IMR-90 (cell line): ENCODE results near the gene F5. TPM values are rescaled to one million over a fixed set of nuclear protein-coding genes. Genes with fewer than 3 reads are reported as not detected.
A peak's percentile ranks its signal among the peaks of the same experiment; 100 is the strongest.

ENCODE experiments used
- ATAC-seq: fragments of 200-7000 bp; cut with Tn5 transposase; 2 replicates; pipeline ENCODE4 v1.9.1; 2020; ENCODE audit warnings: low read depth, mild to moderate bottlenecking, moderate library complexity
- BruUV-seq: library from RNA; stranded (reverse); fragments of 400-500 nt; replicated peaks from 2 replicates; lab custom pipeline; 2021; lab: Mats Ljungman, UMichigan
- CTCF ChIA-PET: fragments of 300-600 bp; formaldehyde crosslinking; extraction: SDS; loops from one replicate; lab custom pipeline; 2021; ENCODE audit warnings: antibody characterized with exemption; lab: Yijun Ruan, JAX
- POLR2A ChIA-PET: fragments of 300-600 bp; sonication (Branson Sonifier 250); formaldehyde crosslinking; loops from one replicate; lab custom pipeline; 2022; ENCODE audit warnings: antibody characterized with exemption; ENCODE audit not compliant: unreplicated experiment; lab: Charles Lee
- DNase-seq: peaks from one replicate; pipeline ENCODE4 v3.0.0; 2013
- H2AFZ ChIP-seq: replicated peaks from 2 replicates; pipeline ENCODE3; 2013; ENCODE audit warnings: low read length, mild to moderate bottlenecking; ENCODE audit not compliant: poor library complexity
- H2AK5ac ChIP-seq: 2 replicates; pipeline ENCODE4 v1.6.1; 2013; ENCODE audit warnings: low read depth, low read length, inconsistent platforms
- H2AK9ac ChIP-seq: replicated peaks from 2 replicates; pipeline ENCODE3; 2013; ENCODE audit warnings: mild to moderate bottlenecking, low read depth, low read length, moderate library complexity; ENCODE audit not compliant: poor library complexity
- H2BK120ac ChIP-seq: 2 replicates; pipeline ENCODE4 v1.6.1; 2013; ENCODE audit warnings: low read depth, low read length, inconsistent platforms
- H2BK15ac ChIP-seq: 3 replicates; pipeline ENCODE4 v1.6.1; 2013; ENCODE audit warnings: low read depth, low read length, inconsistent platforms
- H2BK20ac ChIP-seq: 2 replicates; pipeline ENCODE4 v1.6.1; 2013; ENCODE audit warnings: low read depth, mild to moderate bottlenecking, inconsistent platforms, low read length, moderate library complexity
- H2BK5ac ChIP-seq: 2 replicates; pipeline ENCODE4 v1.6.1; 2013; ENCODE audit warnings: mild to moderate bottlenecking, low read depth, low read length, inconsistent platforms; ENCODE audit not compliant: poor library complexity, severe bottlenecking
- H3K14ac ChIP-seq: replicated peaks from 2 replicates; pipeline ENCODE4 v1.6.1; 2013; ENCODE audit warnings: low read depth, low read length, inconsistent platforms
- H3K18ac ChIP-seq: 2 replicates; pipeline ENCODE4 v1.6.1; 2013; ENCODE audit warnings: low read depth, low read length, control low read depth
- H3K23ac ChIP-seq: 2 replicates; pipeline ENCODE4 v1.6.1; 2013; ENCODE audit warnings: low read depth, low read length, inconsistent platforms
- H3K27ac ChIP-seq: 2 replicates; pipeline ENCODE4 v1.5.1; 2013; ENCODE audit warnings: mild to moderate bottlenecking, control low read depth, low read length; ENCODE audit not compliant: insufficient read depth
- H3K27me3 ChIP-seq: 2 replicates; pipeline ENCODE4 v1.6.1; 2013; ENCODE audit warnings: low read length; ENCODE audit not compliant: control insufficient read depth, insufficient read depth
- H3K36me3 ChIP-seq: 2 replicates; pipeline ENCODE4 v1.6.1; 2013; ENCODE audit warnings: low read length, mixed read lengths; ENCODE audit not compliant: control insufficient read depth, insufficient read depth
- H3K4ac ChIP-seq: 2 replicates; pipeline ENCODE4 v1.6.1; 2013; ENCODE audit warnings: low read depth, low read length, inconsistent platforms
- H3K4me1 ChIP-seq: 2 replicates; pipeline ENCODE4 v1.6.1; 2013; ENCODE audit warnings: low read length, mixed read lengths; ENCODE audit not compliant: control insufficient read depth, insufficient read depth
- H3K4me2 ChIP-seq: 2 replicates; pipeline ENCODE4 v1.6.1; 2013; ENCODE audit warnings: low read depth, mild to moderate bottlenecking, control low read depth, low read length, moderate library complexity
- H3K4me3 ChIP-seq: 2 replicates; pipeline ENCODE4 v1.5.1; 2013; ENCODE audit warnings: low read depth, mild to moderate bottlenecking, control low read depth, low read length, moderate library complexity; ENCODE audit not compliant: insufficient read depth
- H3K56ac ChIP-seq: 2 replicates; pipeline ENCODE4 v1.6.1; 2013; ENCODE audit warnings: low read length, inconsistent platforms; ENCODE audit not compliant: insufficient read depth; ENCODE audit errors: extremely low read depth
- H3K79me1 ChIP-seq, 2 experiments: 2 replicates each; pipeline ENCODE4 v1.6.1; 2013; ENCODE audit warnings: low read length in 2 of 2, inconsistent platforms in 1 of 2, low read depth in 1 of 2
- H3K9ac ChIP-seq: 2 replicates; pipeline ENCODE4 v1.6.1; 2013; ENCODE audit warnings: low read depth, low read length, control low read depth
- H3K9me1 ChIP-seq: 2 replicates; pipeline ENCODE4 v1.6.1; 2013; ENCODE audit warnings: low read length, inconsistent platforms; ENCODE audit not compliant: insufficient read depth
- H3K9me3 ChIP-seq: 2 replicates; pipeline ENCODE4 v1.6.1; 2013; ENCODE audit warnings: low read length; ENCODE audit not compliant: control insufficient read depth, insufficient read depth
- H4K20me1 ChIP-seq: 2 replicates; pipeline ENCODE4 v1.6.1; 2013; ENCODE audit warnings: low read length, inconsistent platforms; ENCODE audit not compliant: insufficient read depth
- H4K5ac ChIP-seq: 2 replicates; pipeline ENCODE4 v1.6.1; 2013; ENCODE audit warnings: mild to moderate bottlenecking, low read depth, low read length, control low read depth
- H4K8ac ChIP-seq, 2 experiments: 2 replicates each; pipeline ENCODE4 v1.6.1; 2013; ENCODE audit warnings: low read depth in 2 of 2, low read length in 2 of 2, control low read depth in 1 of 2, inconsistent platforms in 1 of 2
- H4K91ac ChIP-seq: 2 replicates; pipeline ENCODE4 v1.6.1; 2013; ENCODE audit warnings: low read depth, low read length, inconsistent platforms; ENCODE audit not compliant: insufficient read depth
- BHLHE40 ChIP-seq: fragments of 150-350 bp; IDR thresholded peaks from 2 replicates; pipeline ENCODE4 v1.6.1; 2016; ENCODE audit warnings: mild to moderate bottlenecking, low read depth, low read length
- CEBPB ChIP-seq: IDR thresholded peaks from 2 replicates; pipeline ENCODE4 v1.6.1; 2012; ENCODE audit warnings: low read depth, low read length, improper control_type of control experiment
- CHD1 ChIP-seq: IDR thresholded peaks from 2 replicates; pipeline ENCODE4 v1.6.1; 2012; ENCODE audit warnings: low read depth, low read length, improper control_type of control experiment
- FOS ChIP-seq: fragments of 150-350 bp; IDR thresholded peaks from 2 replicates; pipeline ENCODE4 v1.6.1; 2016; ENCODE audit warnings: low read depth, low read length
- MAFK ChIP-seq: IDR thresholded peaks from 2 replicates; pipeline ENCODE4 v1.6.1; 2012; ENCODE audit warnings: low read depth, low read length, improper control_type of control experiment
- MAZ ChIP-seq: IDR thresholded peaks from 2 replicates; pipeline ENCODE4 v1.6.1; 2012; ENCODE audit warnings: low read depth, mild to moderate bottlenecking, low read length, improper control_type of control experiment, moderate library complexity, borderline replicate concordance
- MXI1 ChIP-seq: IDR thresholded peaks from 2 replicates; pipeline ENCODE4 v1.6.1; 2012; ENCODE audit warnings: low read depth, mild to moderate bottlenecking, low read length, moderate library complexity, borderline replicate concordance
- NFE2L2 ChIP-seq: fragments of 150-350 bp; IDR thresholded peaks from 2 replicates; pipeline ENCODE4 v1.6.1; 2016; ENCODE audit warnings: low read depth, mild to moderate bottlenecking, low read length
- POLR2A ChIP-seq: IDR thresholded peaks from 2 replicates; pipeline ENCODE4 v1.6.1; 2012; ENCODE audit warnings: mild to moderate bottlenecking, low read depth, low read length
- RAD21 ChIP-seq: IDR thresholded peaks from 2 replicates; pipeline ENCODE4 v1.6.1; 2012; ENCODE audit warnings: low read length, improper control_type of control experiment
- RCOR1 ChIP-seq: IDR thresholded peaks from 2 replicates; pipeline ENCODE4 v1.6.1; 2012; ENCODE audit warnings: mild to moderate bottlenecking, low read length, improper control_type of control experiment; ENCODE audit not compliant: insufficient replicate concordance
- RFX5 ChIP-seq: IDR thresholded peaks from 2 replicates; pipeline ENCODE4 v1.8.0; 2012; ENCODE audit warnings: low read depth, mild to moderate bottlenecking, low read length, moderate library complexity
- SMC3 ChIP-seq: fragments of 150-350 bp; IDR thresholded peaks from 2 replicates; pipeline ENCODE4 v1.6.1; 2016; ENCODE audit warnings: low read depth, mild to moderate bottlenecking, antibody characterized with exemption, low read length, moderate library complexity
- USF2 ChIP-seq: fragments of 150-350 bp; IDR thresholded peaks from 2 replicates; pipeline ENCODE4 v1.6.1; 2017; ENCODE audit warnings: mild to moderate bottlenecking, antibody characterized with exemption, low read length, low read depth
- WGBS, 2 experiments: methylation state at CpG; one replicate each; pipeline versions ENCODE4 v1.1.5 to v1.1.7; 2013; ENCODE audit warnings: missing lambda C conversion rate in 2 of 2; ENCODE audit not compliant: insufficient read length in 1 of 2; ENCODE audit errors: extremely low coverage in 2 of 2; 5-methylcytosine and 5-hydroxymethylcytosine counted together
- dilution Hi-C: fragments of 300-500 bp; cut with HindIII; formaldehyde crosslinking; loops from one replicate; pipeline ENCODE4 v1.14.3; 2018; ENCODE audit warnings: low sequenced_read_pairs; ENCODE audit not compliant: unreplicated experiment
- in situ Hi-C: fragments of 300-500 bp; cut with MboI; formaldehyde crosslinking; loops from 3 replicates; pipeline ENCODE4 v1.14.3; 2019; ENCODE audit warnings: low sequenced_read_pairs, inconsistent platforms, mixed read lengths
- intact Hi-C: fragments of 100-400 bp; cut with micrococcal nuclease; formaldehyde crosslinking; loops from 2 replicates; pipeline ENCODE4 v1.10.0; 2022
- polyA plus RNA-seq, 3 experiments: library from polyadenylated mRNA; depleted of rRNA; stranded (reverse); fragments of >200 nt; gene quantifications; 2 replicates each; pipeline ENCODE4 v1.2.3, GENCODE V29; 2012; ENCODE audit warnings: low replicate concordance in 1 of 3
- total RNA-seq: library from RNA; depleted of rRNA; stranded (reverse); fragments of >200 nt; gene quantifications from 2 replicates; pipeline ENCODE4 v1.2.3, GENCODE V29; 2012
- TF ChIP-seq, protein P1 (sequence below): fragments of 150-350 bp; IDR thresholded peaks from 2 replicates; pipeline ENCODE4 v1.6.1; 2016; ENCODE audit warnings: low read depth, mild to moderate bottlenecking, low read length, moderate library complexity, borderline replicate concordance
- TF ChIP-seq, protein P2 (sequence below): conservative IDR thresholded peaks from 2 replicates; pipeline ENCODE4 v1.5.1; 2012; ENCODE audit warnings: mild to moderate bottlenecking, low read depth, low read length, improper control_type of control experiment

Gene F5
- total and polyA plus RNA-seq, 2 of the 4 experiments (the other 2 are of a cell fraction), result not detected

GRCh38 chr1:169572187-169572586 lies 14.1 kb downstream of the F5 start:
- DNase-seq (peak; percentile 2), ATAC-seq (no peak)
- no peak overlapping the region for H2BK5ac ChIP-seq
- dilution Hi-C loops, result no loop called here
- no peak overlapping the region for H2BK20ac ChIP-seq
- H3K56ac ChIP-seq, result no peak overlapping the region
- CTCF ChIA-PET, result no interaction called here
- no peak overlapping the region for H2AK9ac ChIP-seq
- H3K4ac ChIP-seq, result no peak overlapping the region
- POLR2A ChIA-PET, result no interaction called here
- in situ Hi-C loops, result no loop called here
- no peak overlapping the region for H2BK15ac ChIP-seq
- H2BK120ac ChIP-seq, result no peak overlapping the region
- H3K9ac ChIP-seq, result no peak overlapping the region
- H2AFZ ChIP-seq, result no peak overlapping the region
- H3K9me1 ChIP-seq, result no peaks in the 10 kb centered on the region
- no TSS peak for BruUV-seq
- no peak overlapping the region for H2AK5ac ChIP-seq
- H3K4me3 ChIP-seq, result no peak overlapping the region
- no peaks in the 10 kb centered on the region for H4K20me1 ChIP-seq
- intact Hi-C loops, result no loop called here
- no peaks in the 10 kb centered on the region for H3K9me3 ChIP-seq
- H3K27ac ChIP-seq, result no peak overlapping the region
- H4K5ac ChIP-seq, result no peak overlapping the region
- 0 out of 2 replicates have a peak, but pooled peaks cover 2% of the 10 kb centered on the region for H3K27me3 ChIP-seq
- no peaks in the 10 kb centered on the region for H3K79me1 ChIP-seq
- TF ChIP-seq, protein P1, sequence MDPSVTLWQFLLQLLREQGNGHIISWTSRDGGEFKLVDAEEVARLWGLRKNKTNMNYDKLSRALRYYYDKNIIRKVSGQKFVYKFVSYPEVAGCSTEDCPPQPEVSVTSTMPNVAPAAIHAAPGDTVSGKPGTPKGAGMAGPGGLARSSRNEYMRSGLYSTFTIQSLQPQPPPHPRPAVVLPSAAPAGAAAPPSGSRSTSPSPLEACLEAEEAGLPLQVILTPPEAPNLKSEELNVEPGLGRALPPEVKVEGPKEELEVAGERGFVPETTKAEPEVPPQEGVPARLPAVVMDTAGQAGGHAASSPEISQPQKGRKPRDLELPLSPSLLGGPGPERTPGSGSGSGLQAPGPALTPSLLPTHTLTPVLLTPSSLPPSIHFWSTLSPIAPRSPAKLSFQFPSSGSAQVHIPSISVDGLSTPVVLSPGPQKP, result no peak
- TF ChIP-seq MAZ (no peak), NFE2L2 (no peak), RCOR1 (no peak), POLR2A (no peak), USF2 (no peak), CHD1 (no peak), MXI1 (no peak), CEBPB (no peak), MAFK (no peak), SMC3 (no peak), FOS (no peak), RFX5 (no peak), RAD21 (no peak), BHLHE40 (no peak)
- TF ChIP-seq, protein P2, sequence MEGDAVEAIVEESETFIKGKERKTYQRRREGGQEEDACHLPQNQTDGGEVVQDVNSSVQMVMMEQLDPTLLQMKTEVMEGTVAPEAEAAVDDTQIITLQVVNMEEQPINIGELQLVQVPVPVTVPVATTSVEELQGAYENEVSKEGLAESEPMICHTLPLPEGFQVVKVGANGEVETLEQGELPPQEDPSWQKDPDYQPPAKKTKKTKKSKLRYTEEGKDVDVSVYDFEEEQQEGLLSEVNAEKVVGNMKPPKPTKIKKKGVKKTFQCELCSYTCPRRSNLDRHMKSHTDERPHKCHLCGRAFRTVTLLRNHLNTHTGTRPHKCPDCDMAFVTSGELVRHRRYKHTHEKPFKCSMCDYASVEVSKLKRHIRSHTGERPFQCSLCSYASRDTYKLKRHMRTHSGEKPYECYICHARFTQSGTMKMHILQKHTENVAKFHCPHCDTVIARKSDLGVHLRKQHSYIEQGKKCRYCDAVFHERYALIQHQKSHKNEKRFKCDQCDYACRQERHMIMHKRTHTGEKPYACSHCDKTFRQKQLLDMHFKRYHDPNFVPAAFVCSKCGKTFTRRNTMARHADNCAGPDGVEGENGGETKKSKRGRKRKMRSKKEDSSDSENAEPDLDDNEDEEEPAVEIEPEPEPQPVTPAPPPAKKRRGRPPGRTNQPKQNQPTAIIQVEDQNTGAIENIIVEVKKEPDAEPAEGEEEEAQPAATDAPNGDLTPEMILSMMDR, result no peak
- H3K18ac ChIP-seq, result no peak overlapping the region
- H3K4me2 ChIP-seq, result no peak overlapping the region
- no peaks in the 10 kb centered on the region for H3K4me1 ChIP-seq
- no peaks in the 10 kb centered on the region for H3K36me3 ChIP-seq
- no peak overlapping the region for H3K23ac ChIP-seq
- WGBS, 2 experiments, result no CpG with 5 or more reads among the region's 1 CpG
- no peak overlapping the region for H3K14ac ChIP-seq
- no peak overlapping the region for H4K8ac ChIP-seq
- no peak overlapping the region for H4K91ac ChIP-seq
